GM06990 (cell line): ENCODE results near the gene FBN1.

Experiments
- DNase-seq: peaks from one replicate; pipeline ENCODE4 v3.0.0-alpha.2; 2011; ENCODE audit not compliant: insufficient read length; ENCODE audit errors: extremely low read depth
- H3K27me3 ChIP-seq: replicated peaks from 2 replicates; pipeline ENCODE4 v1.6.0; 2011; ENCODE audit warnings: low read length; ENCODE audit not compliant: control insufficient read depth, insufficient read depth
- H3K36me3 ChIP-seq: 2 replicates; pipeline ENCODE4 v1.5.1; 2011; ENCODE audit warnings: low read length; ENCODE audit not compliant: control insufficient read depth, insufficient read depth
- H3K4me3 ChIP-seq: replicated peaks from 2 replicates; pipeline ENCODE4 v1.5.1; 2011; ENCODE audit warnings: low read depth, mild to moderate bottlenecking, control low read depth, low read length
- CTCF ChIP-seq: IDR thresholded peaks from 2 replicates; pipeline ENCODE4 v1.5.1; 2011; ENCODE audit warnings: low read length, control low read depth, mild to moderate bottlenecking, inconsistent platforms; ENCODE audit not compliant: insufficient read depth, poor library complexity, severe bottlenecking

The FBN1 gene

GRCh38 chr15:48427960-48428547, 217.5 kb downstream of the FBN1 start:
- Histone ChIP-seq H3K27me3 (no peaks in the 10 kb centered on the region), H3K36me3 (peaks cover 7% of the 10 kb centered on the region), H3K4me3 (no peak overlapping the region)
- TF ChIP-seq CTCF = no peak
- no peak for DNase-seq

DNA sequence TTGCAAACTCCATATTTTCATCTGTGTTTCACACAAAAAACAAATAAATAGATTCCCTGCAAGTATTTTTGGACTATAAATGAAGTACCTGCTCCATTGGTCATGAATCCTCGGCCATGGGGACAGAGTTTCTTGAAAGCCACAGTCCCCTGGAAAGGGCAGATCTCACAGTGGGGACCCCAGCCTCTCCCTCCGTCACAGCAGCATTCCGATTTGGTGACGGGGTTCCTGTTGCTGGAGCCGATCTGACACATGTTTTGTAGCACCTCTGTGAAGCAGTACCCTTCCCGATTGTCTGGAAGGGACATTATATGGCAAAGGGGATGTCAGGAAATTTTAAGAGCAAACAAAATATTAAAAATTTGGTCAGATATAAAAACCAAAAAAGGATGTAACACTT, 218.0 kb downstream of the FBN1 start:
- peaks cover 5% of the 10 kb centered on the region for H3K36me3 ChIP-seq
- TF ChIP-seq CTCF = no peak

DNA sequence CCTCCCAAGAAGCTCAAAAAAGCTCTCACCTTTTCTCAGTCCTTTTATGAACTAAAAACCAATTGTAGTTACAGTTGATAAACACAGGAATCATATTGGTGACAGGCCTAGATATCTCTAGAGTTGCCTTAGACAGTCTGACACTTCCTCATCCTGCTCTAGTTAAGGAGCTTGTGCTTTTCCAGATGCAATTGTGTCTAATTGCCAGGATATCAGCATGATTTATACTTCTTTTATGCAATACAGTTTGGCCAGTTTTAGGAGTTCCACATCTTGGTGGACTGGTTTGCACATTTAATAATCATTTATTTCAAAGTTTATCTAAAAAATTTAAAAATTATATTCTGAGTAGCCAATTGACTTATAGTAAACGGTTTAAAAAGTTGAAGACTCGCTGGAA, 218.6 kb downstream of the FBN1 start:
- Histone ChIP-seq H3K4me3 (no peak overlapping the region), H3K36me3 (peaks cover 4% of the 10 kb centered on the region), H3K27me3 (no peaks in the 10 kb centered on the region)
- DNase-seq = no peak
- TF ChIP-seq CTCF = no peak

More for the DNA sequence above, 218.0 kb downstream of the FBN1 start:
- Histone ChIP-seq H3K4me3 (no peak overlapping the region), H3K27me3 (no peaks in the 10 kb centered on the region)
- no peak for DNase-seq

DNA sequence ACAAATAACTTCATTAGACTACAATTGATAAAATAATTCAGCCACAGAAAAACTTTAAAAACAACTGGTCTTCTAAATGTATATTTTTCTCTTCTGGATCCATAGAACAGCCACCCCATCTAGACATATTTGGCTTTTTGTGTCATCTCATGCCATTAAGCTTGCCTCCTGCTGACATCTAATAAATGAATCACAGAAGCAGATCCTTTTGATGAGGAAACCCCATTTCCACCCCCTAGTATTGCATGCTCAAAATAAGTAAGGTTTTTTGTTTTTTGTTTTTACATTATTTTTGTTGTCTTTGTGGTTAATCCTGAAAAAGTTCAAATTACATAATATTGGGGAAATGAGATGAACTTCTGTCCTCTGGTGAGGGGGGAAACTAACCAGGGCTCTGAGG, 219.5 kb downstream of the FBN1 start:
- no peak for TF ChIP-seq CTCF

DNA sequence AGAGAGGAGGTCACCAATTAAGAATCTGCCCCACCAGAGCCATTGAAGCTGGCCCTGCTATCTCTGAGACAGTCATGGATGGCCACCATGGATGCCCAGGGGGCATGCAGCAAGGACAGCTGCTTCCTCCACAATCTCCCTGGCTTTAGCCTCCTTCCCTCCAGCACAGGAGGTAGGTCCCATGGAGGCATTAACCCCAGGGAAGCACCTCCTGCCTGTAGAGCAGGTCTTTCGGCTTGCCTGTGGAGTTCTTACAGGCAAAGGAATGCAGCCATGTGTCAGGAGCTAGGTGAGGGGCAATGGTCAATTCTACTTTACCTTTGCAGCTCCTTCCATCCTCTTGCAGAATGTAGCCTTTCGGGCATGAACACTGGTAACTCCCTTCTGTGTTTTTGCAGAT, 220.5 kb downstream of the FBN1 start:
- no peak for DNase-seq
- no peak for TF ChIP-seq CTCF
- H3K36me3 ChIP-seq = peaks cover 2% of the 10 kb centered on the region

More for the DNA sequence above, 219.5 kb downstream of the FBN1 start:
- Histone ChIP-seq H3K4me3 (no peak overlapping the region), H3K27me3 (no peaks in the 10 kb centered on the region), H3K36me3 (peaks cover 4% of the 10 kb centered on the region)
- DNase-seq = no peak

GRCh38 chr15:48423896-48424475, 221.5 kb downstream of the FBN1 start:
- TF ChIP-seq CTCF = no peak
- DNase-seq = no peak
- H3K4me3 ChIP-seq = no peak overlapping the region
- no peaks in the 10 kb centered on the region for H3K27me3 ChIP-seq
- H3K36me3 ChIP-seq = peaks cover 2% of the 10 kb centered on the region

More for the DNA sequence above, 220.5 kb downstream of the FBN1 start:
- no peak overlapping the region for H3K4me3 ChIP-seq
- H3K27me3 ChIP-seq = no peaks in the 10 kb centered on the region
